SHP77 treated with DMSO at 0.1 percent for 48 hours (cell line): Measurements from ENCODE around the gene CACNA1B.
"Not testable (repeated sequence)": the region's sequence is repeated elsewhere in the genome, so short reads cannot be mapped to it uniquely, and the experiment has no call there.

Experiments
- DNase-seq: peaks from one replicate; lab custom pipeline; 2025; lab: John Stamatoyannopoulos, UW

CACNA1B gene

DNA sequence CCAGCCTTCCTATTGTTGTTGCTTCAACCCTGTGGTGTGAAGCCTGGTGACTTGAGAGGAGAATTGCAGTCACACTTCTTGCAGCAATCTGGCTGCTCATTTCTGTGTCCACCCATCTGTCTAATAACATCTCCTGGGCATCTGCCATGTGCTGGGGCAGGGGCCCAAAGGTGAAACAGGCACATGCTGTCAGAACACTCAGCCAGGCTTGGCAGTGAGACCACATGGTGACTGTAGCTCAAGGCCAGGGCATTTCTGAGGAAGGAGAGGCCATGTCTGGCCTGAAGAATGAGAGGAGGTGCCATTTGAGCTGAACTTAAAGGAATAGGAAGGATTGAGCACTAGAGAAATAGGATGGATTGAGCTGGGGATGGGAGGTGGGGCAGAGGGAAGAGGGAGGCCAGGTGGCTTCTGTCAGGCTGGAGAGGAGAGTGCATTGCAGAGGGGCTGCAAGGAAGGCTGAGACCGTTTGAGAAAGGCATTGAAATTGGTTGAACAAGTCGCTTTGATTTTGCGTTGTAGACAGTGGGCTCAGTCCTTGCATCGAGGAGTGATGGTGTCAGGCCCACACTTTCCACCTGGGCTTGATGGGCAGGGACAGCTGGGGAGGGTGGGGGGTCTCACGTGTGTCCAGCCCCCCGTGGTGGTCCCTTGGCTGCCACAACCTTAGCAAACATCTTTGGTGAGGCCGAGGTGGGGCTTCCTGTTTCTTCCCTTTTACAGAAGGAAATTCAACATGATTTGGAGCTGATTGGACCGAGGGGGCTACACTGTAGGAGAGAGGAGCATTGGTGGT lies 222.4 kb downstream of the CACNA1B start:
- DNase-seq = no peak

DNA sequence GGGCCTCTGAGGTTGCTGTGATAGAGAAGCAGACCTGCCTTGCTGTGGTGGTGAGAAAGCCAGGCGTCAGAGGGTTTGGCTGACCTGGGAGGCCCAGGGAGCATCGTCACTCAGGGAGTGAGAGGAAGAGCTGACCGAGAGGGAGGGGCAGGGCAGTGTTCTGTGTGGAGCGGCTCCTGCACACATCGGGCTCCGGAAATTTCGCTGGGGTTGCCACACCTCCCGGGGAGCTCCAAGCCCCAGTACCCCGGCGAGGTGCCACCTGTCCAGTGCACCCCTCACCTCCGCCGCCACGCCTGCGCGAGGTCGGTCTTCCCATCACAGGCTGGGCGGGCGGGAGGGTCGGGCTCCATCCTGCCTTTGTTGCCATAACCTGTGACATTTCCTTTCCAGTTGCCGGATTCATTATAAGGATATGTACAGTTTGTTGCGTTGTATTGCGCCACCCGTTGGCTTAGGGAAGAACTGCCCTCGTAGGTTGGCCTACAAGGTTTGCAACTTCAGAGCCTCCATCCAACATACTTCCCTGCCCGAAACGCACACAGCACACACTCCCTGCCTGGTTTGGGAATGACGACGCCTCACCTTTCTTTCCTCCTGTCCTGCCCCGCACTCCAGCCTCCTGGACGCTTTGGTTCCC lies 223.2 kb downstream of the CACNA1B start:
- DNase-seq = no peak

DNA sequence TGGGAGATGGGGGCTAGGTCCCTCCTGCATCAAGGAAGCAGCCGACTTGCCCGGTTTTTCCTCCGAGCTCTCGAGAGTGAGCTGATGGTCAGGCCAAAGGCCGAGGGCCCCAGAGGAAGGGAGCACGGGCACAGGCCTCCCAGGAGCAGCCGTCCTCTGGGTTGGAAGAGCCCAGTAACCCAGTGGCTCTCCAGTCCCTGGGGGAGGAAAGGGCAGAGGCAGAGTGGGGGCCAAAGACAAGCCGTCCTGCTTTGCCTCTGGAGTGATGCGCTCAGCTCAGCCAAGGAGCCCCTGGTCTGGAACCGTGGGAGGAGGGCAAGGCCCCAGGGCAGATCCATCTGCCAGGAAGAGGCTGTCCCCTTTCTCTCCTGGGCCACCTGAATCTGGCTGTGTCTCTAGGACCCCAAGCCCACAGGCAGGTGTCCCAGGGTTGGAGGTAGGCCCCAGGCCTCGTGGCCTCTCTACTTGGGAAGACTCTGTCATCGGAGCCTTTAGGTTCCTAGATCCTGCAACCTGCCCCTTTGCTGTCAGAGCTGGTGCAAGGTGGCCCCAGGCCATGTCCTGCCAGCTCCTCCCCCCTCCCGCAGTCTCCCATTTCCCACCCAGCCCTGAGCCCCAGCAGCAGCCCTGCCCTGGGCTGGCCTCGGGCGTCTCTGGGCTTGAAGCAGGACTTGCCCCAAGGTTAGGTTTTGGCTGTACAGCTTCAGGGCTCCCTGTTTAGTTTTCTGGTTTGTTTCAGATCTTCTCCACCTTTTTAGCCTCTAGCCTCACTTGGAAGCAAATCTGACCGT lies 224.1 kb downstream of the CACNA1B start:
- DNase-seq = no peak

DNA sequence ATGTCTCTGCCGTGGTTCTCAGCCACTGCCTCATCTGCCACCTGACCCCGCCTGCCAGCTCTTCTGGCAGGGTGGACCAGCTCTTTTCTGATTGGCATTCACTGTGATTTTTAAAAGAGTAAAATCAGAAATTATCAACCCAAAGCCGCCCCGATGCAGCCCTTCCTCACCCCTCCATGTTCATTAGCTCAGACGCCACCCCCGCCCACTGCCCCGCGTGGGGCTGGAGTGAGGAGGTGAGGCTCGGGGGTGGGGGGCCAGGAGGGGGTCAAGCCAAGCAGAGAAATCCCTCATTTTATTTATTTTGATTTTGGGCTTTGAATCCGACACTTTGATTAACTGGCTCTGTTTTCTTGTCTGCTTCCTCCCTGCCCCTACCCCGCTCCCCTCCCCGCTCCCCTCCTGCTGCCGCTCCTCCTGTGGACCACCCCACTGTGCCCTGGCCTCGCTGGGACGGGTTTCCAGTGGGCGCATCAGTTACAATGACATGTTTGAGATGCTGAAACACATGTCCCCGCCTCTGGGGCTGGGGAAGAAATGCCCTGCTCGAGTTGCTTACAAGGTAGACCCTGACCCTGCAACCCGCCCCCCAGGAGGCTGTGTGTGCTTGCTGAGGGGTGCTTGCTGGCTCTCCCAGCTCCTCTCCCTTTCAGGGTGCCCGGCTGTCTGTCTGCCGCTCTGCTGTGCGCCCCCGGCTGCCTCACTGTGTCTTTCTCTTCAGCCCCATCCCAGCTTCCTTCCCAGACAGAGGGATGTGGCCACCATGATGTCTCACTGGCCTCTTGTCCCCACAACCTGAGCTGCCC lies 224.9 kb downstream of the CACNA1B start:
- no peak for DNase-seq

DNA sequence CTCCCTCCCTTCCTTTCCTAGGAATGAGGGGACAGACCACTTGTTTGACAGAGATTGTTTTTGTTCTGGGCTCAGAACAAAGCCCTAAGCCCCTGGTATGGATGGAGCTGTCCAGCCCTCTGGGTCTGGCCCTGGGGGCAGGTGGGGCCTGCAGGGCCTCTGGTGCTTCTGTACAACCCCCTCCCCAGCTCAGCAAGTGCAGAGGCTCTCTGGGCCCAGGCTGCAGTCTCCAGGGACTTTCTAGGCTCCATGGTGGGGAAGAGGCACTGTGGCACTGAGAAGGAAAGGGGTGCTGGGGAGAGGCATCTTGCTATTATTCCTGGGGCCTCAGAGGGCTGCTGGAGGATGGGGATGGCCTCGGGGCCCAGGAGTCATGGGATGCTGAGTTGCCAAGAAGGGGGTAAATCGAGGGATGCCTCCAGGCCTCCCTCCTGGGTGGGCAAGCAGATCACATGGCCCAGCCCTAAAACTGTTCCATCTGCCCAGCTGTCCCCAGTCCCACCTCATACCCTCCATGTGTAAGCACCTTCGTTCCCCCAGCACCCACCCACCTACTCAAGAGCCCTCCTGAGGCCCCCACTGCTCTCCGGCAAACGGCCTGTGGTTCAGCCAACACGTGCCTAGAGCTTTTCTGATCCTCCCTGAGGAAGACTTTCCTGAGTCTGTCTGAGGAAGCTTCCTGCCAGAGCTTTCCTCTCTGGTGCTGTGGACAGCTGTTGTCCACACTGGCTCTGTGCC lies 225.7 kb downstream of the CACNA1B start:
- DNase-seq = no peak

DNA sequence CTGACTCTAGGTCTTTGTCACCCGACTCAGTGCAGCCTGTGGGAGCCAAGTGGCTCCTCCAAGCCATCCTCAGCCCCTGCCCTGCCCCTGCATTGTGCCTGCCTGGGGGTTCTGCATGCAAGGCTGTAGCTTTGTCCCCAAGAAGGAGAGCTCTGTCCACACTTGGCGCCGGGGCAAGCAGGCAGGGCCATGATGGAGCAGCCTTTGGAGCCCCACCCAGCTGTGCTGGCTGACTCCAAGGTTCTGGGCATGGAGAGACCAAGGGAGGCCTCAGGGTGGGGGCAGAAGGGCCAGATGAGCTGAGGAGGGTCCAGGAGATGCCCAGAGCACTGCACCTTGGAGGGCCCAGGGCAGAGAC lies 226.2 kb downstream of the CACNA1B start:
- no peak for DNase-seq

DNA sequence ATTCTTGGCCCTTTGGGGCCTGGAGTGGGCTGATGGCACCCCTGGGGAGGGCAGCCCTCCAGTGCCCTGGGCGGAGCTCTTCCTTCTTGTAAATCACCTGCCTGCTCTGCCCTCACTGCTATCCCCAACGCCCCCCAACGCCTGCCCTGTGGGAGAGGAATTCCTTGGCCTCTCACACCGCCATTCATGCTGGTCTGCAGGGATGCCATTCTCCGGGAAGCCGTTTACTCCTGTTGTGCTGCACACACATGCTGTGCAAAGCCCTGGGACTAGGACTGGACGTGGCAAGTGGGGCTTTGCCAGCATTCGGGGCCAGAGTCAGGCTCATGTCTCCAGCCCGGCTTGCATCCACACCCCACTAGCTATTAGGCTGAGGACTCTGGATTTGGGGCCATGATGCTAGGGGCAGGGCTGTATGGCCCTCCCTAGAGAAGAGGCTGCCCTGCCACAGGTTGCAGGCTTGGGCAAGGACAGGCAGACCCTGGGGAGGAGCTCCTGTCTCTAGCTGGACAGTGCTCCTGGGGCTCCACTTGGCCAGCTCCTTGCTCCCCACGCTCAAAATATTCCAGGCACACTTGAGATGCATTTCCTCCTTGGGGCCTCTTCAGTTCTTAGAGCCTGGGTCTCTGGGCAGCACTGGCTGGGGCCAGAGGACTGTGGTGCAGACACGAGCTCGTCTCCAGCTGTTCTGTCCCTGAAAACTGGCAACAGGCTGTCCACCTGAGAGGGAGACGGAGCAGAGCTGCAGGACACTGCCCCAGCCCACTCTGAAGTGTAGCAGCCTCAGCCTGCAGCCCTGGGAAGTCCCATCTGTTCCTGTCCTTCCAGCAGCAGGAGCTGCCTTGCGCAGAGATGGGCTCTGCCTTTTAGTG lies 226.9 kb downstream of the CACNA1B start:
- no peak for DNase-seq

DNA sequence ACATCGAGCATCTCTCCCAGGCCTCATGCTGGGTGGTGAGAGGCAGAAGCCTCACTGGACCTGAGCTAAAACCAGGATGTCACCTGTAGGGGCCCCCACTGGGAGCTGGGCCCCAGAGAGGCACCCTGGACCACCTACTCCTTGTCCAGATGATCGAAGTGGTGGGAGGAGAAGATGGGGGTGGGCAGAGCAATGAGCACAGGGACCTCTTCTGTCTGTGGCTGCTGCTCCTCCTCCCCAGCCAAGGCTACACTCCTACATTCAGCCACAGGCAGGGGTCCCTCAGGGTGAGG lies 227.5 kb downstream of the CACNA1B start:
- DNase-seq = no peak

DNA sequence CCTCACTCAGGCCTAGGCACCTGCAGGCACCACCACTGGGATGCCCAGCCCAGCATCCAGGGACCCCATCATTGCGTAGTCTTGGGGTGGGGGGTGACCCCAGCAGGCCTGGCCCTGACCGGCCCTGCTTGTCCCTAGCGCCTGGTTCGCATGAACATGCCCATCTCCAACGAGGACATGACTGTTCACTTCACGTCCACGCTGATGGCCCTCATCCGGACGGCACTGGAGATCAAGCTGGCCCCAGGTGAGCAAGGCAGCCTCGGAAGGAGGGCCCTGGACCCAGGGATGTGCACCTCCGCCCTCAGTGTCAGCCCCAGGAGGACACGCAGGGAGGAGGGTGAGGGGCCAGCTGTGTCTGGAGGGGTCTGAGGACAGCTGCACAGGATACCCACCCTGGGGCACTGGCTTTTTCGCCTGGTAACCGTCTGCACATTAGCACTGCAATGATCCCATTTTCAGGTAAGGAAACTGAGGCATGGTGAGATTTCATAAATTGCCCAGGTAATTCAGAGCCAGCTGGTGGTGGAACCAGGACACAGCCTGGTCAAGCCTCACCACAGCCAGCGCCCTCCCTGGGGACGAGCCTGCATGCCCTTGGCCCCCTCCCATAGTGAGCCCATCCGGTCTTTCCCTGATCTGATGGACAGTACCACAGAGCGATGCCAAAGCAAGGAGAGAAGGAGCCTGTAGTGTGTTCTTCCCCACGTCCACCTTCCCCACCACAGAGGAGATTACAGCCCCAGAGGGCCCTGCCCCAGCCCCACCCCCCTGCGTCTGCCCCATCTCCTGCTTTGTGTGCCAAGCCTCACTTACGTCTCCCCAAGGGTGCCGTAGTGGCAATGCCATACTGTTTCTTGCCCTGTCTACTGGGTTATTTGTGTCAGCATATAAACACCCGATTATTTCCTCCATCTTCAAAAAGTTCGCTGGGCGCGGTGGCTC lies 228.3 kb downstream of the CACNA1B start:
- no peak for DNase-seq

DNA sequence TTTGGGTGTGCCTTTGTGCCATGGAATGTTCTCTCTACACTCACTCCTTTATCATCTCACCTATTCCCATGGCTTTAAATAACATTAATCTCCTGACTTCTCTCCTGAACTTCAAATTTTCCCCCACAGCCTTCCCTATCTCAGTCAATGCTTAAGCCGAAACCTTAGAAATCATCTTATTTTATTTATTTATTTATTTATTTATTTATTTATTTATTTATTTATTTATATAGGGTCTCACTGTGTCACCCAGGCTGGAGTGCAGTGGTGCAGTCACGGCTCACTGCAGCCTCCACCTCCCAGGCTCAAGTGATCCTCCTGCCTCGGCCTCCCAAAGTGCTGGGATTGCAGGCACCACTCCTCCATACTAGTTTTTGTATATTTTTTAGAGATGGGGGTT lies 229.5 kb downstream of the CACNA1B start:
- DNase-seq = not testable (repeated sequence)

DNA sequence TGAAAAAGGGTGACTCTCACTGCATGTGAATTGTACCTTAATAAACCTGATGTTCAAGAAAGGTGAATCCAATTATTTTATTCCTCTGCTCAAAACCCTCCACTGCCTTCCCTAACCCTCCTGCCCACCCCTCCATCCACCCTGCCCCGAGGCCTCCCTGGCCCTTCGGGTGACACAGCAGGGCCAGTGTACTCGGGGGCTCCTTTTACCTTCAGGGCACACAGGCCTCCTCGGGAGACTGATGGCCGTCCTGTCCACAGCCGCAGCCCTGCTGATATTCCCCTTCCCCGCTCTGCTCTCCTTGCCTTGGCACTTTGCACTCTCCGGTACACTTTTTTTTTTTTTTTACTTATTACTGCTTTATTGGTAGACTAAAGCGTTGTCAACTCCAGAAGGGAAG lies 234.0 kb downstream of the CACNA1B start:
- DNase-seq = no peak

DNA sequence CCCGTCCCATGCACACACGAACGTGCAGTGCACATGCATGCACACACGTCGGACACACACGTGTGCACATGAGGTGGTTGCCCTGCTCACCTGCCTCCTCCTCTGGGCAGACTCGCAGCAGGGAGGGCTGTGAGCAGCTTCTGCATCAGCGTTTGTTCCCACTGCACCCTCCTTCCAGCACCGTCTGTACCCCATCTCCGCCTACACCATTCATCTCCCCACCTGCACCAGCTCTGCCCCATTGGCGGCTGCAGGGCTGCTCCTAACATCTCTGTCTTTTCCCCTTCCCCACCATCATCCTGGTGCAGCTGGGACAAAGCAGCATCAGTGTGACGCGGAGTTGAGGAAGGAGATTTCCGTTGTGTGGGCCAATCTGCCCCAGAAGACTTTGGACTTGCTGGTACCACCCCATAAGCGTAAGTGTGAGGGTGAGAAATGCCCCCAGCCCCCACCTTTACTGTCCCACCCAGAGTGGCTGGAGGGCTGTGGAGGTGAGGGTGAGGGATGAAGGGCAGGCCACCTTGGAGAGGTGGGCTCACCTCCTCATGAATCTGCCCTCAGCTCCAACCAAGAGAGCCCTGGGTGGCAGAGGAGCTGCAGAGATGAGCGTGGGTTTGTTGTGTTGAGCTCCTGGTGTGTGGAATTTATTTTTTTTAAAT lies 234.6 kb downstream of the CACNA1B start:
- DNase-seq = no peak

DNA sequence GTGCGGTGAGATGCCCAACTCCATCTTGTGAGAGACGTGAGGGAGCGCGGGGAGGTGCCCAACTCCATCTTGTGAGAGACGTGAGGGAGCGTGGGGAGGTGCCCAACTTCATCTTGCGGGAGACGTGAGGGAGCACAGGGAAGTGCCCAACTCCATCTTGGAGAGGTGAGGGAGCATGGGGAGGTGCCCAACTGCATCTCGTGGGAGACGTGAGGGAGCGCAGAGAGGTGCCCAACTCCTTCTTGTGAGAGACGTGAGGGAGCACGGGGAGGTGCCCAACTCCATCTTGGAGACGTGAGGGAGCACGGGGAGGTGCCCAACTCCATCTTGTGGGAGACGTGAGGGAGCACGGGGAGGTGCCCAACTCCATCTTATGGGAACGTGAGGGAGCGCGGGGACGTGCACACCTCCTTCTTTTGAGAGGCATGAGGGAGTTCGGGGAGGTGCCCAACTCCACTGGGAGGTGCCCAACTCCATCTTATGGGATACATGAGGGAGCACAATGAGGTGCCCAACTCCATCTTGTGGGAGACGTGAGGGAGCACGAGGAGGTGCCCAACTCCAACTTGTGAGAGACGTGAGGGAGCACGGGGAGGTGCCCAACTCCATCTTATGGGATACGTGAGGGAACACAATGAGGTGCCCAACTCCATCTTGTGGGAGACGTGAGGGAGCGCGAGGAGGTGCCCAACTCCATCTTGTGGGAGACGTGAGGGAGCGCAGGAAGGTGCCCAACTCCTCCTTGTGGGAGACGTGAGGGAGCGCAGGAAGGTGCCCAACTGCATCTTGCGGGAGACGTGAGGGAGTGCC lies 235.4 kb downstream of the CACNA1B start:
- DNase-seq = no peak

DNA sequence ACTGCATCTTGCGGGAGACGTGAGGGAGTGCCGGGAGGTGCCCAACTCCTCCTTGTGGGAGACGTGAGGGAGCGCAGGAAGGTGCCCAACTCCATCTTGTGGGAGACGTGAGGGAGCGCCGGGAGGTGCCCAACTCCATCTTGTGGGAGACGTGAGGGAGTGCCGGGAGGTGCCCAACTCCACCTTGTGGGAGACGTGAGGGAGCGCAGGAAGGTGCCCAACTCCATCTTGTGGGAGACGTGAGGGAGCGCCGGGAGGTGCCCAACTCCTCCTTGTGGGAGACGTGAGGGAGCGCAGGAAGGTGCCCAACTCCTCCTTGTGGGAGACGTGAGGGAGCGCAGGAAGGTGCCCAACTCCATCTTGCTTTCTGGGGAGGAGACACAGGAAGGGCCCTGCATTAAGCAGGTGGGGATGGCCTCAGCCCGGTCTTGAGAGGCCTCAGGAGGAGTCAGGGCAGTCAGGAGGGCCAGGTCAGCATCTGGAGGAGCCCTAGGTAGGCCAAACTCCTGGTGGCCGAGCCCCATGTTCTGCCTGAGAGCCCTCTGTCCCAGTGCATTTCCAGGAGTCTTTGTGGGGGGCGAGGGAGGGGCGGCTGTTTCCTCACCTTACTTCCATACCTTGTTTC lies 236.2 kb downstream of the CACNA1B start:
- not testable (repeated sequence) for DNase-seq

DNA sequence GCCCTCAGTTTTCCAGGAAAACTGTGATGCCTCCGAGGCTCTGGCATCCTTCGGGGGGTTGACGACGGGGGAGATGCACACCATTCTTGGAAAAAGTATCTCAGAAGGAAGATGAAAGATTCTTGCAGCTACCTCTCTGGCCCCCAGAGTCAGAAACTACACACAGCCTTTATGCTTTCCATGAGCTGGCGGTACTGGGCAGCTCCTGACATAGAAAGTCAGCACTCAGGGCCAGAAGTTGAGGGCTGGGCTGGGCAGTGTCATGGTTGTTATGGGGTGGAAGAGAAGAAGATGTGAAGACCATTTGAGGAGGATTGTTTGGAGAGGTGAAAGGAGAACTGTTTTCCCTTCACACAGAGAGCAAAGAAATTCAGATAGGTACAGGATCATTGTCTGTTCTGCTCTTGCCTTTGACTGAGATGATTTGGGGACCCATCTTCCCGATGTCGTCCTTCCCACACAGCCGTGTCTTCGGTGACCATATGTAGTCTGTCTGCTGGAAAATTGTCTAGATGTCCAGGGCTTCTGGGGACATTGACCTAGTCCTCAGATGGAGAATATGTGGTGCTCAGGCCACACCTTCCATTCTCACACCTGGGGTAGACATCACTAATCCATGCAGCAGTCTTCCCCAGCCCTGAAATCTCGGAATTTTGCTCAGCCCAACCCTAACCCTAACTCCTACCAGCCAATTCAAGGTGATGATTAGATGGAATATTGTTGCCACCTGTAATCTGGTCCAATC lies 237.1 kb downstream of the CACNA1B start:
- DNase-seq = no peak

DNA sequence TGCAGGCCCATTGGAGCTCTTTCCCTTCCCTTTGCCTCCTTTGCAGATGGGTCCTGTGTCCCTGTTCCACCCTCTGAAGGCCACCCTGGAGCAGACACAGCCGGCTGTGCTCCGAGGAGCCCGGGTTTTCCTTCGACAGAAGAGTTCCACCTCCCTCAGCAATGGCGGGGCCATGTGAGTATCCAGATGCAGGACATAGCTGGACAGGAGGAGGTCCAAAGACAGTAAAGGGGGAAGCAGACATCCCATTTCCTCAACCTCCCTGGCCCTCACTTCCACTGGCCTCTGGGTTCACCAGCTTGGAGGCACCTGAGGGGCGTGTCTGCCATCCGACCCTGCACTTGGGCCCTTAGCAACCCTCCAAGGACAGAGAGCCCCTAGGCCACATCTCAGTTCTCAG lies 237.9 kb downstream of the CACNA1B start:
- no peak for DNase-seq

DNA sequence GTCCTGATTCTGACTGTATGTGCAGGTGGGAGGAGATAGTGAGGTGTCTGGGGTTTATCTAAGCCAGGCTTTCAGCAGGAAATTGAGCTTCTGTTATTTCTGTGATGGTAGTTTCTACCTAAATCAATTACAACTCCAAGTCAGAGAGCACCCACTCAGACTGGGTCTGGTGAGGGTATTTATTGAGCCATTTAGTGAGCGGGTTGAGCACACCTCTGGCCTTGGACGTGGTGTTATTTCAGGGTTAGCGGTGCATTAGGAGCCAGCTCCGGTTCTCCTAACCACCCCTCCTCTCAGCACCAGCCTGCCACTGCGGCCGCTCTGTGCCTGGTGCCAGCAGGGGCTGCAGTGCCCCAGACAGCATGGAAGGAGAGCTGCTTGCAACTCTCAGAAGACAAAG lies 238.9 kb downstream of the CACNA1B start:
- no peak for DNase-seq
